Activated B cell treated with CpG ODN at 0.5 μM for 24 hours (primary cell): Measurements from ENCODE around the gene ADAMTS15. TPM values are rescaled to one million over a fixed set of nuclear protein-coding genes. Genes with fewer than 3 reads are reported as not detected.

Source experiments
- ATAC-seq: fragments of 200-7000 bp; cut with Tn5 transposase; one replicate; pipeline ENCODE4 v1.10.0; 2021; ENCODE audit warnings: low read depth, mild to moderate bottlenecking, moderate library complexity
- CTCF ChIA-PET: fragments of 350-600 bp; sonication (Branson Sonifier 250); formaldehyde crosslinking; loops from one replicate; lab custom pipeline; 2021; ENCODE audit warnings: antibody characterized with exemption; lab: Charles Lee
- POLR2A ChIA-PET: fragments of 350-600 bp; sonication (Branson Sonifier 250); formaldehyde crosslinking; loops from one replicate; lab custom pipeline; 2021; ENCODE audit warnings: antibody characterized with exemption; lab: Charles Lee
- DNase-seq: peaks from one replicate; pipeline ENCODE4 v3.0.0; 2022
- H3K27ac Mint-ChIP-seq: one replicate; pipeline ENCODE4 v1.8.0; 2020; ENCODE audit warnings: mixed read lengths
- H3K27me3 Mint-ChIP-seq: one replicate; pipeline ENCODE4 v1.8.0; 2021; ENCODE audit warnings: mixed read lengths
- H3K36me3 Mint-ChIP-seq: one replicate; pipeline ENCODE4 v1.8.0; 2021; ENCODE audit warnings: low read depth, mixed read lengths
- H3K4me1 Mint-ChIP-seq: one replicate; pipeline ENCODE4 v1.8.0; 2021; ENCODE audit warnings: mixed read lengths
- H3K4me3 Mint-ChIP-seq: one replicate; pipeline ENCODE4 v1.8.0; 2020; ENCODE audit warnings: mild to moderate bottlenecking, mixed read lengths
- H3K9me3 Mint-ChIP-seq: one replicate; pipeline ENCODE4 v1.8.0; 2020; ENCODE audit warnings: mixed read lengths
- CTCF ChIP-seq: fragments of 200-600 bp; IDR thresholded peaks from one replicate; pipeline ENCODE4 v1.8.0; 2022; ENCODE audit warnings: antibody characterized with exemption, mild to moderate bottlenecking
- intact Hi-C: fragments of 100-400 bp; cut with micrococcal nuclease; formaldehyde crosslinking; loops from one replicate; pipeline ENCODE4 v1.15.1; 2024
- total RNA-seq: library from RNA; stranded (reverse); gene quantifications from 2 replicates; pipeline ENCODE4 v1.2.3, GENCODE V29; 2022

The ADAMTS15 gene
- total RNA-seq, 1 donor from 2014 or later = not detected

DNA sequence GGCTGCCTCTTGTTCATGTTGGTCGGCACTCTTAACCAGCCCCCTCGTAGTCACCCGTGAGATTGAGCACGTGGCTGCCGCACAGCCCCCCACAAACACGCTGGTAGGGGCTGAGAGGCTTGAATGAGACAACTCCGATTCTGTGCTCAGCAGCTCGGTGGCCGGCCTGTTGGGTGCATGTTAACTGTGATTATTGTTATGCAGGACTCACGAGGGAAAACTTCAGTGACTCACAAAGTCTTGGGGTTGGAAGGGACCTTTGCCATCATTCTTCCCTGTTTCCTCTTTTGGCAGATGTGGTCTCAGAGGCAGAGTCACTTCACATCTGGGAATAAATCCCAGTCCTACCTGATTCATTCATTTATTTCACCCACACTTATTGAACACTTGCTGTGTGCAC lies 75.2 kb downstream of the ADAMTS15 start:
- intact Hi-C loops = no loop called here
- Mint-ChIP-seq H3K27ac (no peak overlapping the region), H3K4me1 (no peaks in the 10 kb centered on the region), H3K4me3 (no peak overlapping the region), H3K36me3 (no peaks in the 10 kb centered on the region), H3K9me3 (no peaks in the 10 kb centered on the region), H3K27me3 (peaks cover 6% of the 10 kb centered on the region)
- no peak for TF ChIP-seq CTCF
- POLR2A ChIA-PET = no interaction called here
- DNase-seq (no peak), ATAC-seq (no peak)
- CTCF ChIA-PET = no interaction called here

GRCh38 chr11:130524132-130524790 lies 75.8 kb downstream of the ADAMTS15 start:
- ChIA-PET POLR2A (no interaction called here), CTCF (no interaction called here)
- ATAC-seq (no peak), DNase-seq (no peak)
- no peak overlapping the region for H3K27ac Mint-ChIP-seq
- no peak overlapping the region for H3K4me3 Mint-ChIP-seq
- no peaks in the 10 kb centered on the region for H3K4me1 Mint-ChIP-seq
- no peak for TF ChIP-seq CTCF
- no peaks in the 10 kb centered on the region for H3K36me3 Mint-ChIP-seq
- intact Hi-C loops = no loop called here
- peaks cover 6% of the 10 kb centered on the region for H3K27me3 Mint-ChIP-seq
- no peaks in the 10 kb centered on the region for H3K9me3 Mint-ChIP-seq

- peaks cover 4% of the 10 kb centered on the region for H3K27me3 Mint-ChIP-seq
- DNase-seq (no peak), ATAC-seq (no peak)
- H3K4me1 Mint-ChIP-seq = no peaks in the 10 kb centered on the region
- no peaks in the 10 kb centered on the region for H3K36me3 Mint-ChIP-seq
- no peak overlapping the region for H3K27ac Mint-ChIP-seq
- intact Hi-C loops = no loop called here
- TF ChIP-seq CTCF = no peak
- POLR2A ChIA-PET = no interaction called here
- H3K4me3 Mint-ChIP-seq = no peak overlapping the region
- CTCF ChIA-PET = no interaction called here
- no peaks in the 10 kb centered on the region for H3K9me3 Mint-ChIP-seq
These were observed 76.9 kb downstream of the ADAMTS15 start for GRCh38 chr11:130525307-130525706.

Other genes starting within 250 kb of the ADAMTS15 start
- 49.0 and 61.5 TPM in 2 replicates for gene ZBTB44, start 133.7 kb upstream of the ADAMTS15 start, total RNA-seq
- not detected in 2 replicates for gene ADAMTS8, start 20.0 kb upstream of the ADAMTS15 start, total RNA-seq